ENCODE results near the gene PKD1.
"Not testable (repeated sequence)": the region's sequence is repeated elsewhere in the genome, so short reads cannot be mapped to it uniquely, and the experiment has no call there.

The PKD1 gene

GRCh38 chr16:2105291-2105690 is 30.4 kb downstream of the PKD1 start:
- DNase-seq: not testable (repeated sequence)

GRCh38 chr16:2104464-2104863 is 31.2 kb downstream of the PKD1 start:
- DNase-seq: not testable (repeated sequence)

GRCh38 chr16:2102471-2102870 is 33.2 kb downstream of the PKD1 start:
- no peak for DNase-seq

GRCh38 chr16:2101581-2101980 is 34.1 kb downstream of the PKD1 start:
- not testable (repeated sequence) for DNase-seq

- DNase-seq: not testable (repeated sequence)
These were observed 38.0 kb downstream of the PKD1 start for GRCh38 chr16:2097689-2098088.

- DNase-seq: no peak
These were observed 38.7 kb downstream of the PKD1 start for GRCh38 chr16:2096853-2097595.

GRCh38 chr16:2095918-2096582 is 39.6 kb downstream of the PKD1 start:
- no peak for DNase-seq

GRCh38 chr16:2095315-2095853 is 40.3 kb downstream of the PKD1 start:
- no peak for DNase-seq

GRCh38 chr16:2093793-2094192 is 41.9 kb downstream of the PKD1 start:
- DNase-seq: no peak

GRCh38 chr16:2092866-2093265 is 42.8 kb downstream of the PKD1 start:
- DNase-seq: no peak

GRCh38 chr16:2092256-2092620 is 43.5 kb downstream of the PKD1 start:
- peak; percentile 6 for DNase-seq

GRCh38 chr16:2091547-2092255 is 44.0 kb downstream of the PKD1 start:
- DNase-seq: peak; percentile 71

GRCh38 chr16:2090777-2091546 is 44.7 kb downstream of the PKD1 start:
- peak; percentile 83 for DNase-seq

- DNase-seq: no peak
These were observed 45.3 kb downstream of the PKD1 start for GRCh38 chr16:2090481-2090776.

- peak; percentile 37 for DNase-seq
These were observed 45.8 kb downstream of the PKD1 start for GRCh38 chr16:2089706-2090480.

GRCh38 chr16:2088759-2089358 is 46.8 kb downstream of the PKD1 start:
- DNase-seq: peak; percentile 31

- DNase-seq: no peak
These were observed 47.7 kb downstream of the PKD1 start for GRCh38 chr16:2087748-2088631.

- DNase-seq: peak; percentile 3
These were observed 48.6 kb downstream of the PKD1 start for GRCh38 chr16:2086812-2087747.

- DNase-seq: no peak
These were observed 49.5 kb downstream of the PKD1 start for GRCh38 chr16:2086106-2086742.
